ENCODE data around the gene COPZ2.

COPZ2 gene

GRCh38 chr17:48023400-48024148 is 14.0 kb downstream of the COPZ2 start:
- Histone ChIP-seq H3K36me3 (ENCODE audit: control insufficient read depth in 2 of 2, insufficient read depth in 1 of 2, low read length in 2 of 2) (no peaks in the 10 kb centered on the region), H3K4me1 (ENCODE audit: control insufficient read depth, insufficient read depth, low read length) (peaks cover 14% of the 10 kb centered on the region), H3K9me3 (ENCODE audit: control insufficient read depth, insufficient read depth, low read depth, low read length) (no peaks in the 10 kb centered on the region), H3K27ac (ENCODE audit: extremely low read depth, low read depth, low read length) (peak overlapping the region; percentile 77), H3K4me3 (ENCODE audit: low read depth, low read length) (peak overlapping the region; percentile 32)
- POLR2A ChIA-PET: interaction anchor here (0.6 to 0.8 kb wide), 6 partner anchors 11 to 1209 kb away, joined by 3 to 9 read pairs (median 3); partner anchors contain the start of gene NFE2L1
- CTCF ChIA-PET: interaction anchor here (0.5 to 15.5 kb wide), 7 partner anchors 13 to 740 kb away, joined by 3 to 386 read pairs (median 5); partner anchors contain the start of gene PNPO
- TF ChIP-seq ZNF335 (tag by site-specific recombination; conservative IDR thresholded peaks at IDR 0.05) (peak; percentile 83), EGR2 (tag by site-specific recombination; IDR thresholded peaks at IDR 0.05; ENCODE audit: low read depth) (peak; percentile 21), ZNF596 (tag by site-specific recombination; IDR thresholded peaks at IDR 0.05) (no peak), ZNF157 (tag by site-specific recombination; IDR thresholded peaks at IDR 0.05) (0 out of 2 replicates have a peak, but pooled peaks have one; percentile 35), ZBTB20 (tag by site-specific recombination; IDR thresholded peaks at IDR 0.05) (peak; percentile 87), KLF17 (tag by site-specific recombination; IDR thresholded peaks at IDR 0.05) (0 out of 2 replicates have a peak, but pooled peaks have one; percentile 35), ZNF121 (tag by site-specific recombination; IDR thresholded peaks at IDR 0.05) (no peak), ZNF600 (tag by site-specific recombination; IDR thresholded peaks at IDR 0.05) (peak; percentile 92), ZNF658 (tag by site-specific recombination; IDR thresholded peaks at IDR 0.05) (no peak), HOXA7 (CRISPR knock-in tag; IDR thresholded peaks at IDR 0.05; ENCODE audit: borderline replicate concordance) (no peak), ZEB2 (tag by site-specific recombination; IDR thresholded peaks at IDR 0.05) (peak; percentile 46; the same call in 1 of the 2 replicates), ZNF292 (tag by site-specific recombination; IDR thresholded peaks at IDR 0.05; ENCODE audit: borderline replicate concordance, low read depth) (no peak), ZNF777 (tag by site-specific recombination; IDR thresholded peaks at IDR 0.05; ENCODE audit: borderline replicate concordance) (peak; percentile 79; the same call in 1 of the 2 replicates), SP2 (tag by site-specific recombination; IDR thresholded peaks at IDR 0.05) (peak; percentile 86), SP3 (tag by site-specific recombination; IDR thresholded peaks at IDR 0.05) (peak; percentile 87), ZFHX2 (tag by site-specific recombination; conservative IDR thresholded peaks at IDR 0.05) (peak; percentile 48), OVOL3 (tag by site-specific recombination; IDR thresholded peaks at IDR 0.05) (0 out of 2 replicates have a peak, but pooled peaks have one; percentile 30), RBAK (tag by site-specific recombination; IDR thresholded peaks at IDR 0.05) (no peak), ZNF223 (tag by site-specific recombination; IDR thresholded peaks at IDR 0.05) (no peak), KLF1 (tag by site-specific recombination; IDR thresholded peaks at IDR 0.05) (peak; percentile 73), ZNF449 (tag by site-specific recombination; IDR thresholded peaks at IDR 0.05) (peak; percentile 84), PATZ1 (tag by site-specific recombination; IDR thresholded peaks at IDR 0.05) (peak; percentile 90), ZBTB7A (tag by site-specific recombination; IDR thresholded peaks at IDR 0.05; ENCODE audit: low read depth) (no peak; the same call in 1 of the 2 replicates), ZNF843 (tag by site-specific recombination; IDR thresholded peaks at IDR 0.05) (peak; percentile 57; the same call in 1 of the 2 replicates), PRDM4 (tag by site-specific recombination; IDR thresholded peaks at IDR 0.05) (no peak), ZNF366 (tag by site-specific recombination; conservative IDR thresholded peaks at IDR 0.05) (peak; percentile 51), ZIC2 (tag by site-specific recombination; IDR thresholded peaks at IDR 0.05) (peak; percentile 61), ZBTB26 (tag by site-specific recombination; optimal IDR thresholded peaks at IDR 0.05) (peak; percentile 76), SCRT2 (tag by site-specific recombination; IDR thresholded peaks at IDR 0.05) (peak; percentile 89)
